GM12878 (cell line): ENCODE results near the gene TKT. TPM values are rescaled to one million over a fixed set of nuclear protein-coding genes. Genes with fewer than 3 reads are reported as not detected.

Experiments
- ATAC-seq: fragments of 200-7000 bp; cut with Tn5 transposase; 3 replicates; pipeline ENCODE4 v1.9.1; 2020; ENCODE audit warnings: mild to moderate bottlenecking, moderate library complexity
- BruUV-seq: library from RNA; stranded (reverse); fragments of 400-500 nt; replicated peaks from 2 replicates; lab custom pipeline; 2021; lab: Mats Ljungman, UMichigan
- CTCF ChIA-PET: fragments of 300-600 bp; sonication (Branson Sonifier 250); formaldehyde crosslinking; extraction: SDS; loops from one replicate; lab custom pipeline; 2021; ENCODE audit warnings: inconsistent platforms; lab: Yijun Ruan, JAX
- POLR2A ChIA-PET: fragments of 350-600 bp; formaldehyde crosslinking; extraction: SDS; loops from one replicate; lab custom pipeline; 2021; ENCODE audit warnings: inconsistent platforms; lab: Charles Lee
- RAD21 ChIA-PET: fragments of 300-600 bp; sonication (Branson Sonifier 250); formaldehyde crosslinking; loops from one replicate; lab custom pipeline; 2023; ENCODE audit warnings: antibody characterized with exemption; ENCODE audit not compliant: unreplicated experiment; lab: Charles Lee
- SMC1A ChIA-PET: fragments of 300-600 bp; sonication (Branson Sonifier 250); formaldehyde crosslinking; loops from one replicate; lab custom pipeline; 2023; ENCODE audit not compliant: unreplicated experiment, uncharacterized antibody; lab: Charles Lee
- DNase-seq: peaks from one replicate; pipeline ENCODE4 v3.0.0-alpha.2; 2011; ENCODE audit warnings: low read depth, low spot score
- FAIRE-seq: peaks from 3 replicates; lab custom pipeline; 2011; peaks lifted over from hg19 to GRCh38; lab: Jason Lieb, UNC
- H2AFZ ChIP-seq: 2 replicates; pipeline ENCODE4 v1.6.0; 2011; ENCODE audit warnings: low read depth, low read length, control low read depth; ENCODE audit not compliant: control insufficient read depth
- H3K27ac ChIP-seq: 2 replicates; pipeline ENCODE4 v1.5.1; 2011; ENCODE audit warnings: control low read depth; ENCODE audit not compliant: control insufficient read depth, insufficient read depth
- H3K27me3 ChIP-seq, 2 experiments: replicated peaks in 1 of 2; 2 replicates each; pipeline versions ENCODE4 v1.6.0 to v1.6.1; 2011; ENCODE audit warnings: low read length in 1 of 2; ENCODE audit not compliant: control insufficient read depth in 2 of 2, insufficient read depth in 2 of 2
- H3K36me3 ChIP-seq, 2 experiments: 2 replicates each; pipeline ENCODE4 v1.5.1; 2011; ENCODE audit warnings: low read length in 1 of 2; ENCODE audit not compliant: control insufficient read depth in 2 of 2, insufficient read depth in 2 of 2
- H3K4me1 ChIP-seq: 2 replicates; pipeline ENCODE4 v1.6.1; 2011; ENCODE audit warnings: mild to moderate bottlenecking, low read length, moderate library complexity, mixed read lengths; ENCODE audit not compliant: control insufficient read depth, insufficient read depth
- H3K4me2 ChIP-seq: 2 replicates; pipeline ENCODE4 v1.6.0; 2011; ENCODE audit warnings: control low read depth; ENCODE audit not compliant: control insufficient read depth, insufficient read depth
- H3K4me3 ChIP-seq: fragments of 200-600 bp; sonication (generic); 2 replicates; pipeline ENCODE4 v1.5.1; 2016
- H3K79me2 ChIP-seq: 2 replicates; pipeline ENCODE4 v1.6.0; 2011; ENCODE audit warnings: low read length; ENCODE audit not compliant: control insufficient read depth, insufficient read depth
- H3K9ac ChIP-seq: 2 replicates; pipeline ENCODE4 v1.8.0; 2011; ENCODE audit warnings: low read length, control low read depth, mixed read lengths; ENCODE audit not compliant: control insufficient read depth, insufficient read depth
- H3K9me3 ChIP-seq: replicated peaks from 3 replicates; pipeline ENCODE4 v1.5.1; 2011; ENCODE audit warnings: mild to moderate bottlenecking, low read length; ENCODE audit not compliant: control insufficient read depth, insufficient read depth
- H4K20me1 ChIP-seq: 2 replicates; pipeline ENCODE4 v1.6.0; 2011; ENCODE audit not compliant: control insufficient read depth, insufficient read depth
- BCL11A ChIP-seq: IDR thresholded peaks from 2 replicates; pipeline ENCODE4 v1.6.1; 2011; ENCODE audit warnings: low read depth, low read length
- CHD1 ChIP-seq: IDR thresholded peaks from 2 replicates; pipeline ENCODE4 v1.6.1; 2012; ENCODE audit warnings: low read depth, low read length, improper control_type of control experiment
- E2F4 ChIP-seq: IDR thresholded peaks from 2 replicates; pipeline ENCODE4 v1.6.1; 2012; ENCODE audit warnings: low read depth, low read length, improper control_type of control experiment
- E4F1 ChIP-seq: fragments of 450-650 bp; IDR thresholded peaks from 2 replicates; pipeline ENCODE4 v1.6.1; 2018; ENCODE audit warnings: borderline replicate concordance, mild to moderate bottlenecking; ENCODE audit not compliant: partially characterized antibody
- FOXK2 ChIP-seq: fragments of 450-650 bp; IDR thresholded peaks from 2 replicates; pipeline ENCODE4 v1.6.1; 2017; ENCODE audit warnings: mild to moderate bottlenecking, moderate library complexity
- FOXM1 ChIP-seq: IDR thresholded peaks from 2 replicates; pipeline ENCODE4 v1.6.1; 2012; ENCODE audit warnings: low read depth, mild to moderate bottlenecking, inconsistent platforms, low read length, moderate library complexity
- KLF5 ChIP-seq: fragments of 450-650 bp; IDR thresholded peaks from 2 replicates; pipeline ENCODE4 v1.6.1; 2014; ENCODE audit warnings: mild to moderate bottlenecking; ENCODE audit not compliant: partially characterized antibody
- MLLT1 ChIP-seq: fragments of 450-650 bp; IDR thresholded peaks from 2 replicates; pipeline ENCODE4 v1.6.1; 2016; ENCODE audit warnings: mild to moderate bottlenecking
- MYC ChIP-seq: IDR thresholded peaks from 2 replicates; pipeline ENCODE4 v1.6.1; 2011; ENCODE audit warnings: mild to moderate bottlenecking, low read length, moderate library complexity, inconsistent platforms; ENCODE audit not compliant: insufficient read depth, insufficient replicate concordance, insufficient read length, severe bottlenecking
- NFYA ChIP-seq: IDR thresholded peaks from 2 replicates; pipeline ENCODE4 v1.6.1; 2011; ENCODE audit warnings: low read depth, mild to moderate bottlenecking, low read length, improper control_type of control experiment, borderline replicate concordance
- NKRF ChIP-seq: fragments of 450-650 bp; conservative IDR thresholded peaks from 2 replicates; pipeline ENCODE4 v1.6.1; 2017; ENCODE audit warnings: mild to moderate bottlenecking, moderate library complexity
- RAD51 ChIP-seq: fragments of 450-650 bp; IDR thresholded peaks from 2 replicates; pipeline ENCODE4 v1.6.1; 2016; ENCODE audit warnings: moderate library complexity, mild to moderate bottlenecking, inconsistent platforms
- SMC3 ChIP-seq: IDR thresholded peaks from 2 replicates; pipeline ENCODE4 v1.6.1; 2011; ENCODE audit warnings: low read length, improper control_type of control experiment, borderline replicate concordance
- YY1 ChIP-seq: IDR thresholded peaks from 2 replicates; pipeline ENCODE4 v1.6.1; 2011; ENCODE audit warnings: low read depth, mild to moderate bottlenecking, low read length
- ZNF384 ChIP-seq: IDR thresholded peaks from 2 replicates; pipeline ENCODE4 v1.6.1; 2012; ENCODE audit warnings: low read depth, mild to moderate bottlenecking, low read length, improper control_type of control experiment, borderline replicate concordance
- WGBS: methylation state at CpG from one replicate; pipeline ENCODE4 v1.1.6; 2016; ENCODE audit warnings: low lambda C conversion rate; ENCODE audit not compliant: insufficient replicate concordance, insufficient coverage; ENCODE audit errors: missing lambda C conversion rate; 5-methylcytosine and 5-hydroxymethylcytosine counted together
- in situ Hi-C: fragments of 300-500 bp; cut with MboI; formaldehyde crosslinking; loops from 9 replicates; pipeline ENCODE4 v1.14.3; 2018; ENCODE audit warnings: mixed read lengths
- intact Hi-C: fragments of 100-400 bp; cut with micrococcal nuclease; formaldehyde crosslinking; loops from one replicate; pipeline ENCODE4 v1.14.2; 2022; ENCODE audit not compliant: unreplicated experiment
- polyA plus RNA-seq, 11 experiments: library from polyadenylated mRNA; depleted of rRNA in 4 of 11; unstranded in 6 of 11; stranded (reverse) in 5 of 11; fragments of >200 nt; fragmentation: Nextera tagmentation in 4 of 11; fragmentation: Illumina TruSeq in 1 of 11; extraction: Ambion mirVana in 4 of 11; extraction: Trizol in 1 of 11; gene quantifications; 1 replicate in 1 of 11; 2 replicates in 10 of 11; pipeline versions ENCODE4 v1.2.1 to v1.2.3, GENCODE V29; 2011 to 2016; ENCODE audit warnings: inconsistent platforms in 2 of 11, missing spikeins in 2 of 11, low read depth in 1 of 11
- total RNA-seq, 4 experiments: library from RNA; depleted of rRNA in 3 of 4; stranded (reverse); fragments of >200 nt in 3 of 4; fragmentation: Illumina TruSeq in 1 of 4; extraction: Trizol in 1 of 4; gene quantifications; 2 replicates each; pipeline versions ENCODE4 v1.2.1 to v1.2.3, GENCODE V29; 2013 to 2021

Gene TKT
- total and polyA plus RNA-seq, 10 of the 15 experiments (the other 5 are each of a cell fraction or from before 2014, with no cell fraction given), result 56.4 to 385 (median 143) TPM

DNA sequence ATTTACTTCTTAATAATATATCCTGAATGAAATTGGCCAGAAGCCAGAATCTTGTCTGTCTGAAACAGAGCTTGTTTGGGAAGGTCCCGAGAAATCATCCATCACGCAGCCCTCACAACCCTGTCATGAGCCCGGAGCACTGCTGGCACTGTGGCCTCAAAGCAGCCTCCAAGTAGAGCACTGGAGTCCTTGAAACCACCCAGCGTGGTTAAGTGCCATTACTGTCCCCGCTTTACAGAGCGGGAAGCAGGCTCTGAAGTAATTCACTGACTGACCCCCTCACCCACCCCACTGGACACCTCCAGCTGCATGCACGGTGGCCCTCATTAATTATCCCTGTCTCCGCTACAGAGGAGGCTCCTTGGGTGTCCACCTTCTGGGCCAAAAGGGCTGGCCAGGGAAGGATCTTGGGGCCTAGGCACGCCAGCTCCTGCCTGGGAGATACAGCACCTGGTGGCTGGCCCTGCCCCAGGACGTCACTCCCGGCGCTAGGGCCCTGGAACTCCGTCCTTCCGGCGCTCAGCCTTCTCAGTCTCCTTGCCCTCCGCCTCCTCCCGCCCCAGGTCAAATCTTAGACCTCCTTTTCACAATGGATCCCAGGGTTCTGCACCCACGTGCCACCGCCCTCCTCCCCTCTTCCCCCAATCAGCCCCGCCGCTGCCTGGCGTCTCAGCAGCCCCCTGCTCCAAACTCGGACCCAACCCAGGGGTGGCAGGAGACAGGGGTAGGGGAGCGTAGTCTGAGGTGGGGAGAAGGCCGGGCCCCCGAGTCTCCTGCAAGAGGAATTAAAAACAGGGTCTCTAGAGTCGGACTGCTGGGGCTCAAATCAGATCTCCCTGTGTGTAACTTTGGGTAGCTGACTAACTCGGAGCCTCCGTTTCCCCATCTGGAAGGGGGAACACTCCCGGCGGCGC lies 1.1 kb downstream of the TKT start:
- H3K79me2 ChIP-seq, result peaks cover 59% of the 10 kb centered on the region
- DNase-seq (peak; percentile 15), FAIRE-seq (peak; percentile 7), ATAC-seq (peak; percentile 81)
- no TSS peak for BruUV-seq
- WGBS, result under 1% methylated on average over 31 of the region's 32 CpGs
- no peaks in the 10 kb centered on the region for H3K36me3 ChIP-seq
- peaks cover 28% of the 10 kb centered on the region for H3K4me1 ChIP-seq
- no peaks in the 10 kb centered on the region for H3K9me3 ChIP-seq
- intact Hi-C loops (no loop called here), in situ Hi-C loops (no loop called here)
- ChIA-PET RAD21 (interaction anchor here (0.7 kb wide), 1 partner anchor 9 kb away, joined by 3 read pairs; no protein-coding TSS in a partner anchor), CTCF (interaction anchor here (0.7 to 2.2 kb wide), 6 partner anchors 21 to 140 kb away, joined by 3 to 12 read pairs (median 4); partner anchors contain the start of gene DCP1A), SMC1A (interaction anchor here (1.4 to 2.5 kb wide), 4 partner anchors 11 to 56 kb away, joined by 3 to 5 read pairs (median 3); no protein-coding TSS in a partner anchor), POLR2A (interaction anchor here (0.5 to 1.6 kb wide), 4 partner anchors 93 to 984 kb away, joined by 3 to 6 read pairs (median 3); partner anchors contain the start of gene DCP1A)
- peak overlapping the region; percentile 78 for H2AFZ ChIP-seq
- peak overlapping the region; percentile 99 for H3K4me2 ChIP-seq
- peaks cover 11% of the 10 kb centered on the region for H4K20me1 ChIP-seq
- H3K4me3 ChIP-seq, result peak overlapping the region; percentile 92
- H3K9ac ChIP-seq, result peak overlapping the region; percentile 93
- peak overlapping the region; percentile 79 for H3K27ac ChIP-seq
- no peaks in the 10 kb centered on the region for H3K27me3 ChIP-seq
- TF ChIP-seq E4F1, result no peak
- no peak for TF ChIP-seq YY1
- TF ChIP-seq MYC, result no peak
- 0 out of 2 replicates have a peak, but pooled peaks have one; percentile 43 for TF ChIP-seq E2F4
- TF ChIP-seq KLF5, result no peak
- no peak for TF ChIP-seq BCL11A
- TF ChIP-seq SMC3, result no peak
- no peak for TF ChIP-seq NFYA
- TF ChIP-seq NKRF, result no peak; the same call in none of the 2 replicates
- no peak for TF ChIP-seq CHD1
- TF ChIP-seq RAD51, result no peak
- no peak for TF ChIP-seq FOXM1
- TF ChIP-seq FOXK2, result no peak
- no peak for TF ChIP-seq MLLT1
- TF ChIP-seq ZNF384, result no peak
